ENCODE measurements around the gene UGT3A1. TPM values are rescaled to one million over a fixed set of nuclear protein-coding genes. Genes with fewer than 3 reads are reported as not detected.

UGT3A1 gene
- total RNA-seq, 4 donors from 2014 or later, result not detected

DNA sequence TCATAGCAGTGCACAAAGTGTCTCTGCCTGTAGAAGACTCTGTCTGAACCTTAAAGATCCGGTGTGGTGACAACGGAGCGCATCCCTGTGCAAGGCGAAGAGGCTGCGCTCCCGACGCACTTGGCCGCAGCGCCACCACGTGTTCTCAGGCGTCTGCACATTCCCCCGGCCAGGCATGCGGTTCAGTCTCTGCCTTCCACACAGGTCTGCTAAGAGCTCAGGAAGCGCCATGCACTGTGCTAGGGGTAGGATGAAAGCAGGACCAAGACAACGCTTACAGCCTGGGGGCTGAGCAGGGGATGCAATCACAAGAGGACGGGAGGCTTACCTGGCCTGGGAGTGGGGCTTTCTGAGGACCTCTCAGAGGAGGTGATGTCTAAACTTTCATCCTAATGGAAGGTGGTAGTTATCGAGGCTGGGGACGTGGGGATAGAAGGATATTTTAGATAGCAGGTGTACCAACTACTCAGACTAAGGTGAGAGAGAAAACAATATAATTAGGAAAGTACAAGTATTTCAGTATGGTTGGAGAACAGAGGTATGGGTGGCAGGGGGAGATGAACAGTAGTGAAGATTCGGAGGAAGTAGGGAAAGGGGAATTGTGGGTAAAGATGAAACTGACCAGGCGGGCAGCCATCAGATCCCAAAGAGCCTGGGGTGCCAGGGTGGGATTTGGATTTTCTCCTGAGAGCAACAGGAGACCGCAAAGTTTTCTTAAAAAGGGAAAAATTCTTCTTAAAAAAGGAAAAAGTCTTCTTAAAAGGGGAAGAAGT is 66.1 kb downstream of the UGT3A1 start:
- WGBS, 2 donors (ENCODE audit: low coverage in 1 of 2), result 14 to 24% methylated on average over 10 to 17 of the region's 21 CpGs
- Histone ChIP-seq H3K4me1 (peaks cover 0 to 14% (median 7%) of the 10 kb centered on the region in 3 donors), H3K27ac (no peak overlapping the region), H3K9me3 (peaks cover 0 to 2% (median 0%) of the 10 kb centered on the region in 3 donors), H3K4me3 (no peak overlapping the region), H3K27me3 (peaks cover 65% of the 10 kb centered on the region), H3K36me3 (no peaks in the 10 kb centered on the region)
- peak; percentile 30 for ATAC-seq
- TF ChIP-seq POLR2A (IDR thresholded peaks at IDR 0.05) (no peak), POLR2AphosphoS5 (IDR thresholded peaks at IDR 0.05) (no peak), EP300 (IDR thresholded peaks at IDR 0.05) (no peak)
- TF ChIP-seq, protein P1, sequence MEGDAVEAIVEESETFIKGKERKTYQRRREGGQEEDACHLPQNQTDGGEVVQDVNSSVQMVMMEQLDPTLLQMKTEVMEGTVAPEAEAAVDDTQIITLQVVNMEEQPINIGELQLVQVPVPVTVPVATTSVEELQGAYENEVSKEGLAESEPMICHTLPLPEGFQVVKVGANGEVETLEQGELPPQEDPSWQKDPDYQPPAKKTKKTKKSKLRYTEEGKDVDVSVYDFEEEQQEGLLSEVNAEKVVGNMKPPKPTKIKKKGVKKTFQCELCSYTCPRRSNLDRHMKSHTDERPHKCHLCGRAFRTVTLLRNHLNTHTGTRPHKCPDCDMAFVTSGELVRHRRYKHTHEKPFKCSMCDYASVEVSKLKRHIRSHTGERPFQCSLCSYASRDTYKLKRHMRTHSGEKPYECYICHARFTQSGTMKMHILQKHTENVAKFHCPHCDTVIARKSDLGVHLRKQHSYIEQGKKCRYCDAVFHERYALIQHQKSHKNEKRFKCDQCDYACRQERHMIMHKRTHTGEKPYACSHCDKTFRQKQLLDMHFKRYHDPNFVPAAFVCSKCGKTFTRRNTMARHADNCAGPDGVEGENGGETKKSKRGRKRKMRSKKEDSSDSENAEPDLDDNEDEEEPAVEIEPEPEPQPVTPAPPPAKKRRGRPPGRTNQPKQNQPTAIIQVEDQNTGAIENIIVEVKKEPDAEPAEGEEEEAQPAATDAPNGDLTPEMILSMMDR (IDR thresholded peaks at IDR 0.05), result peak in 3 of 4 experiments; percentile 17 to 66 (median 39)

DNA sequence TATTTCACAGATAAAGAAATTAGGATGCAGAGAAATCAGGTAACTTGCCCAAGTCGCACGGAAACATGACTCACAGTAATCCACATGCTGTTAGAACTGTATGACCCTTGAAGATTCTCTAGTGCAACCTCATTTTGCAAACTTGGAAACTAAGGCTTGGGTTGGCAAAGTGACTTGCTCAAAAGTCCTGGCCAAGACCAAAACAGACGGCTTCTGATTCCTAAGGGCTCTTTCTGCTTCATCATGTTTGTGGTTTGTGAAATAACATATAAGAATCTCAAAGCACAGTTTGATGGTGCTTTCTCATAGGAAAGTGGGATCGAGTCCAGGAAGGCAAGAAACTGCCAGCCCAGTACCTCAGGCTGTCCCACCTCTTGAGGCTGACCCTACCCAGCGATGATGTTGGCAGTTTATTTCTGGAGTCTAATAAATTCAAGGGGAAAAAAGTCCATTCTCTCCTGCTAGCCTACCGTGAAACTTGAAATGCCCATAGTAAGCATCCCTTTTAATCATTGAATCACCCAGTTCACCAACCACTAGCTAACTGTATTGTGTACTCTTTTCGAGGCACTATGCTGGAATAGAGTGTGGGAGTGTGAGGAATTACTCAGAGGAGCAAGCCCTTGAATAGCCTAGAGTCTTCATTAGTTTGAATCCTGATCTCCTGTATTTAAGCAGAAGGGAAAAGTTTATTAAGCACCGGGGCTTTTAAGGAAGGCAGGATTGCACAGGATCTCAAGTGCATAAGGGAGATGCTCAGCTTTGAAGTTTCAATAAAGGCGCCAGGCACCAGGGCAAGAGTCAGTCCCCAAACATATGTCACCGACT is 66.9 kb downstream of the UGT3A1 start:
- Histone ChIP-seq H3K36me3 (no peaks in the 10 kb centered on the region), H3K27ac (no peak overlapping the region), H3K4me3 (no peak overlapping the region), H3K27me3 (peaks cover 65% of the 10 kb centered on the region), H3K4me1 (peaks cover 0 to 14% (median 7%) of the 10 kb centered on the region in 3 donors), H3K9me3 (peaks cover 0 to 10% (median 0%) of the 10 kb centered on the region in 3 donors)
- no peak for ATAC-seq
- WGBS, 2 donors (ENCODE audit: low coverage in 1 of 2), result 42 to 44% methylated on average over 9 to 10 of the region's 10 CpGs
- TF ChIP-seq POLR2A (IDR thresholded peaks at IDR 0.05) (no peak), POLR2AphosphoS5 (IDR thresholded peaks at IDR 0.05) (no peak), EP300 (IDR thresholded peaks at IDR 0.05) (no peak)
- TF ChIP-seq, protein P1 (IDR thresholded peaks at IDR 0.05), result no peak

DNA sequence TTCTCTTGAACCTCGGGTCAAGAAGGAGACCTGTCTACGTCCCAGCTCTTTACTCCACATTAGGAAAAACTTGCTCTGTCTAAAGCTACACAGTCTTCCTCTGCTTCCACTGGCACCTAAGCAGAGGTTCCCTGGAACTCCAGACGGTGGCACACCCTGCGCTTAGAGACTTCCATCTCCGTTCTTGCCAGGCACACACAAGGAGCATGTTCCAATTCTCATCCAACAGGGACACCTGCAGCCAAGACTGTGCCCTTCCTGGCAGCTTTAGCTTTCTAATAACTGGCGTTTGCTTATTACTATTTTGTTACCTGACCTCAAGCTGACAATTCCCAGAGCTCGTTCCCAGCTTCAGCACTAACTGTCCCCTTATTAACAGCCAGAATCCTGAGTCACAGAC is 68.7 kb downstream of the UGT3A1 start:
- Histone ChIP-seq H3K9me3 (peaks cover 0 to 10% (median 0%) of the 10 kb centered on the region in 3 donors), H3K4me1 (peaks cover 0 to 14% (median 7%) of the 10 kb centered on the region in 3 donors), H3K27me3 (peaks cover 51% of the 10 kb centered on the region), H3K4me3 (no peak overlapping the region), H3K27ac (no peak overlapping the region), H3K36me3 (no peaks in the 10 kb centered on the region)
- no peak for ATAC-seq
- TF ChIP-seq EP300 (IDR thresholded peaks at IDR 0.05) (no peak), POLR2A (IDR thresholded peaks at IDR 0.05) (no peak), POLR2AphosphoS5 (IDR thresholded peaks at IDR 0.05) (no peak)
- TF ChIP-seq, protein P1 (IDR thresholded peaks at IDR 0.05), result no peak
- 72 to 81% methylated on average over 7 of the region's 7 CpGs for WGBS, 2 donors (ENCODE audit: low coverage in 1 of 2)

DNA sequence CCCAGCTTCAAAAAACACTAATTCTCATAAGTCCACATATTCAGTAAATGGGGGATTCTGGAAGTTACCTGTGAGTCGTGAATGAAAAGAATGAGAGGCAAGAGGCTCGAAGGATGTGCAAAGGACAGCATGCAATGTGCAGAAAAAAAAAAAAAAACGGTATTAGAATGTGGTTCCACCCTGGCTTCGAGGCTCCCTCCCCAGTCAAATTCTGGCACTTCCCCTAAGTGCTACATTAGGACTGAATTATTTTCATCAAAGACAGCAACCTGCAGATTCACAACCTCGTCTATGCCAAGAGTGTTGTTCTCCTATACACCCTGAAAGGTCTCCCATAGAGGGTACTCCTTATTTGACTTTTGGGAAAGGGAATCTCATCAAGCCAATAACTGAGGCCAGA is 69.3 kb downstream of the UGT3A1 start:
- no peak for TF ChIP-seq POLR2A (IDR thresholded peaks at IDR 0.05)
- TF ChIP-seq, protein P1 (IDR thresholded peaks at IDR 0.05), result no peak
- no peak for TF ChIP-seq POLR2AphosphoS5 (IDR thresholded peaks at IDR 0.05)
- Histone ChIP-seq H3K4me3 (no peak overlapping the region), H3K4me1 (peaks cover 0 to 14% (median 7%) of the 10 kb centered on the region in 3 donors), H3K27me3 (peaks cover 46% of the 10 kb centered on the region), H3K9me3 (peaks cover 0 to 10% (median 0%) of the 10 kb centered on the region in 3 donors), H3K27ac (no peak overlapping the region), H3K36me3 (no peaks in the 10 kb centered on the region)
- 62 to 75% methylated on average over 4 to 5 of the region's 5 CpGs for WGBS, 2 donors (ENCODE audit: low coverage in 1 of 2)
- no peak for ATAC-seq
